ENCODE data around the gene ARMC12. TPM values are rescaled to one million over a fixed set of nuclear protein-coding genes. Genes with fewer than 3 reads are reported as not detected.

The ARMC12 gene
- total and polyA plus RNA-seq, 10 of the 15 experiments (the other 5 are each of a cell fraction or from before 2014, with no cell fraction given): 0.10 to 1.6 (median 0.62) TPM

- TF ChIP-seq ZBTB40 (IDR thresholded peaks at IDR 0.05; ENCODE audit: borderline replicate concordance) (no peak), IKZF2 (IDR thresholded peaks at IDR 0.05) (peak; percentile 15 to 37; a peak in 2 of 4 replicates), ZBTB4 (CRISPR knock-in tag; IDR thresholded peaks at IDR 0.05) (no peak), CTCF (IDR thresholded peaks at IDR 0.05 in 2 of 3, conservative IDR thresholded peaks at IDR 0.05 in 1 of 3; ENCODE audit: control insufficient read depth in 2 of 3, extremely low read depth in 1 of 3, insufficient read depth in 1 of 3, low read depth in 3 of 3, low read length in 3 of 3) (peak in 2 of 3 experiments; percentile 14 to 16; a peak in 2 of 6 replicates), SIX5 (IDR thresholded peaks at IDR 0.05; ENCODE audit: low read depth, low read length, severe bottlenecking) (no peak), ZNF687 (IDR thresholded peaks at IDR 0.05) (peak; percentile 84), HDGF (IDR thresholded peaks at IDR 0.05) (peak; percentile 89)
Observed at GRCh38 chr6:35727935-35728682, 8.7 kb upstream of the ARMC12 start (continued).

Measured in GM12878 (cell line).